ENCODE results near the gene KCNN1. TPM values are rescaled to one million over a fixed set of nuclear protein-coding genes. Genes with fewer than 3 reads are reported as not detected.
A peak's percentile ranks its signal among the peaks of the same experiment; 100 is the strongest.

The KCNN1 gene
- total and polyA plus RNA-seq, 9 of the 15 experiments (the other 6 are each of a cell fraction or from before 2014, with no cell fraction given) = 0.01 to 6.2 (median 0.72) TPM

- ChIA-PET POLR2A (interaction anchor here (0.5 to 0.7 kb wide), 2 partner anchors 415 to 1048 kb away, joined by 3 read pairs; no protein-coding TSS in a partner anchor), CTCF (ENCODE audit: low intra/inter-chr PET ratio) (no interaction called here)
- H3K27me3 ChIP-seq (ENCODE audit: control insufficient read depth in 2 of 2, insufficient read depth in 2 of 2, low read length in 2 of 2) = no peaks in the 10 kb centered on the region; a peak in 1 of 5 replicates
- H4K20me1 ChIP-seq (replicated peaks; ENCODE audit: control insufficient read depth, insufficient read depth, low read length) = no peaks in the 10 kb centered on the region
- DNase-seq (ENCODE audit: extremely low read depth in 1 of 4, low spot score in 3 of 4) = no peak
- FAIRE-seq = no peak
- peak overlapping the region in 1 of 2 experiments; percentile 57; a peak in 2 of 4 replicates for H3K9ac ChIP-seq (ENCODE audit: insufficient read depth in 1 of 2, low read depth in 2 of 2, low read length in 2 of 2)
- H3K4me3 ChIP-seq = no peak overlapping the region
- BruUV-seq (replicated peaks) = no TSS peak
- 53% methylated on average over 6 of the region's 8 CpGs for WGBS (ENCODE audit: insufficient coverage, low coverage, missing lambda C conversion rate)
- H2AFZ ChIP-seq (ENCODE audit: low read depth, low read length) = no peak overlapping the region
- no peak overlapping the region for H3K4me2 ChIP-seq (ENCODE audit: insufficient read depth, low read length)
- H3K36me3 ChIP-seq (ENCODE audit: control insufficient read depth, insufficient read depth, low read length) = no peaks in the 10 kb centered on the region
- in situ Hi-C loops (cut with MboI) (no loop called here), intact Hi-C loops (cut with micrococcal nuclease) (no loop called here)
- H3K4me1 ChIP-seq (replicated peaks in 1 of 2; ENCODE audit: control insufficient read depth in 2 of 2, insufficient read depth in 2 of 2, low read length in 2 of 2) = peaks cover 0 to 10% of the 10 kb centered on the region in 2 experiments; a peak in 2 of 5 replicates
- no peaks in the 10 kb centered on the region for H3K9me3 ChIP-seq (replicated peaks; ENCODE audit: control insufficient read depth, insufficient read depth, low read depth, low read length)
- no peaks in the 10 kb centered on the region for H3K79me2 ChIP-seq (ENCODE audit: control insufficient read depth, insufficient read depth, low read length)
- ATAC-seq = no peak
- no peak overlapping the region for H3K27ac ChIP-seq (ENCODE audit: extremely low read depth, low read depth, low read length)
- no peaks in the 10 kb centered on the region for H3K9me1 ChIP-seq (ENCODE audit: control insufficient read depth, insufficient read depth, low read length)
- TF ChIP-seq ZNF449 (CRISPR knock-in tag; IDR thresholded peaks at IDR 0.05) = no peak
- no peak for TF ChIP-seq ZNF23 (CRISPR knock-in tag; IDR thresholded peaks at IDR 0.05)
- TF ChIP-seq SIN3B (IDR thresholded peaks at IDR 0.05; ENCODE audit: low read depth) = no peak
- no peak for TF ChIP-seq NELFE (IDR thresholded peaks at IDR 0.05; ENCODE audit: insufficient read depth, insufficient read length)
- no peak for TF ChIP-seq PHF21A (IDR thresholded peaks at IDR 0.05; ENCODE audit: borderline replicate concordance, low read depth)
- TF ChIP-seq, protein P1, sequence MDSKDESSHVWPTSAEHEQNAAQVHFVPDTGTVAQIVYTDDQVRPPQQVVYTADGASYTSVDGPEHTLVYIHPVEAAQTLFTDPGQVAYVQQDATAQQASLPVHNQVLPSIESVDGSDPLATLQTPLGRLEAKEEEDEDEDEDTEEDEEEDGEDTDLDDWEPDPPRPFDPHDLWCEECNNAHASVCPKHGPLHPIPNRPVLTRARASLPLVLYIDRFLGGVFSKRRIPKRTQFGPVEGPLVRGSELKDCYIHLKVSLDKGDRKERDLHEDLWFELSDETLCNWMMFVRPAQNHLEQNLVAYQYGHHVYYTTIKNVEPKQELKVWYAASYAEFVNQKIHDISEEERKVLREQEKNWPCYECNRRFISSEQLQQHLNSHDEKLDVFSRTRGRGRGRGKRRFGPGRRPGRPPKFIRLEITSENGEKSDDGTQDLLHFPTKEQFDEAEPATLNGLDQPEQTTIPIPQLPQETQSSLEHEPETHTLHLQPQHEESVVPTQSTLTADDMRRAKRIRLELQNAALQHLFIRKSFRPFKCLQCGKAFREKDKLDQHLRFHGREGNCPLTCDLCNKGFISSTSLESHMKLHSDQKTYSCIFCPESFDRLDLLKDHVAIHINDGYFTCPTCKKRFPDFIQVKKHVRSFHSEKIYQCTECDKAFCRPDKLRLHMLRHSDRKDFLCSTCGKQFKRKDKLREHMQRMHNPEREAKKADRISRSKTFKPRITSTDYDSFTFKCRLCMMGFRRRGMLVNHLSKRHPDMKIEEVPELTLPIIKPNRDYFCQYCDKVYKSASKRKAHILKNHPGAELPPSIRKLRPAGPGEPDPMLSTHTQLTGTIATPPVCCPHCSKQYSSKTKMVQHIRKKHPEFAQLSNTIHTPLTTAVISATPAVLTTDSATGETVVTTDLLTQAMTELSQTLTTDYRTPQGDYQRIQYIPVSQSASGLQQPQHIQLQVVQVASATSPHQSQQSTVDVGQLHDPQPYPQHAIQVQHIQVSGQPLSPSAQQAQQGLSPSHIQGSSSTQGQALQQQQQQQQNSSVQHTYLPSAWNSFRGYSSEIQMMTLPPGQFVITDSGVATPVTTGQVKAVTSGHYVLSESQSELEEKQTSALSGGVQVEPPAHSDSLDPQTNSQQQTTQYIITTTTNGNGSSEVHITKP (IDR thresholded peaks at IDR 0.05; ENCODE audit: partially characterized antibody) = no peak
- TF ChIP-seq ZNF79 (CRISPR knock-in tag; IDR thresholded peaks at IDR 0.05; ENCODE audit: low read depth) = no peak
- TF ChIP-seq THAP7 (CRISPR knock-in tag; IDR thresholded peaks at IDR 0.05) = no peak
- no peak for TF ChIP-seq RBM15 (IDR thresholded peaks at IDR 0.05; ENCODE audit: insufficient read depth, low read length)
- TF ChIP-seq ZNF77 (CRISPR knock-in tag; IDR thresholded peaks at IDR 0.05) = no peak
- TF ChIP-seq ZNF583 (CRISPR knock-in tag; IDR thresholded peaks at IDR 0.05) = no peak
- TF ChIP-seq ZNF586 (CRISPR knock-in tag; conservative IDR thresholded peaks at IDR 0.05) = no peak
- TF ChIP-seq ATF3 (IDR thresholded peaks at IDR 0.05) = no peak
- no peak for TF ChIP-seq ATF3 (CRISPR knock-in tag; conservative IDR thresholded peaks at IDR 0.05)
- no peak for TF ChIP-seq KDM4B (IDR thresholded peaks at IDR 0.05; ENCODE audit: borderline replicate concordance in 2 of 2, low read depth in 1 of 2)
- TF ChIP-seq PTTG1 (tag; IDR thresholded peaks at IDR 0.05; ENCODE audit: low read depth) = no peak
Observed at GRCh38 chr19:17975032-17975431, 8.1 kb downstream of the KCNN1 start.

All from K562 (cell line).